OCI-LY1 (cell line): Measurements from ENCODE around the gene NKAP.
A peak's percentile ranks its signal among the peaks of the same experiment; 100 is the strongest.

Experiments
- EZH2 ChIP-seq: fragments of 200-600 bp; sonication (generic), shearing (Covaris generic); IDR thresholded peaks from 2 replicates; pipeline ENCODE4 v1.8.0; 2017; ENCODE audit warnings: borderline replicate concordance, mixed run types, mild to moderate bottlenecking, antibody characterized with exemption, low read length, moderate library complexity, mixed read lengths
- TF ChIP-seq, protein P1 (sequence below): fragments of 200-600 bp; sonication (generic), shearing (Covaris generic); IDR thresholded peaks from 2 replicates; pipeline ENCODE4 v1.5.1; 2017; ENCODE audit warnings: mild to moderate bottlenecking, antibody characterized with exemption, low read length, moderate library complexity, mixed read lengths

- TF ChIP-seq, protein P1, sequence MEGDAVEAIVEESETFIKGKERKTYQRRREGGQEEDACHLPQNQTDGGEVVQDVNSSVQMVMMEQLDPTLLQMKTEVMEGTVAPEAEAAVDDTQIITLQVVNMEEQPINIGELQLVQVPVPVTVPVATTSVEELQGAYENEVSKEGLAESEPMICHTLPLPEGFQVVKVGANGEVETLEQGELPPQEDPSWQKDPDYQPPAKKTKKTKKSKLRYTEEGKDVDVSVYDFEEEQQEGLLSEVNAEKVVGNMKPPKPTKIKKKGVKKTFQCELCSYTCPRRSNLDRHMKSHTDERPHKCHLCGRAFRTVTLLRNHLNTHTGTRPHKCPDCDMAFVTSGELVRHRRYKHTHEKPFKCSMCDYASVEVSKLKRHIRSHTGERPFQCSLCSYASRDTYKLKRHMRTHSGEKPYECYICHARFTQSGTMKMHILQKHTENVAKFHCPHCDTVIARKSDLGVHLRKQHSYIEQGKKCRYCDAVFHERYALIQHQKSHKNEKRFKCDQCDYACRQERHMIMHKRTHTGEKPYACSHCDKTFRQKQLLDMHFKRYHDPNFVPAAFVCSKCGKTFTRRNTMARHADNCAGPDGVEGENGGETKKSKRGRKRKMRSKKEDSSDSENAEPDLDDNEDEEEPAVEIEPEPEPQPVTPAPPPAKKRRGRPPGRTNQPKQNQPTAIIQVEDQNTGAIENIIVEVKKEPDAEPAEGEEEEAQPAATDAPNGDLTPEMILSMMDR, result peak; percentile 47
- no peak for TF ChIP-seq EZH2
Measured at GRCh38 chrX:119887721-119888425, 55.7 kb downstream of the NKAP start.
